ENCODE measurements around the gene HAGHL.
A peak's percentile ranks its signal among the peaks of the same experiment; 100 is the strongest.

The HAGHL gene

DNA sequence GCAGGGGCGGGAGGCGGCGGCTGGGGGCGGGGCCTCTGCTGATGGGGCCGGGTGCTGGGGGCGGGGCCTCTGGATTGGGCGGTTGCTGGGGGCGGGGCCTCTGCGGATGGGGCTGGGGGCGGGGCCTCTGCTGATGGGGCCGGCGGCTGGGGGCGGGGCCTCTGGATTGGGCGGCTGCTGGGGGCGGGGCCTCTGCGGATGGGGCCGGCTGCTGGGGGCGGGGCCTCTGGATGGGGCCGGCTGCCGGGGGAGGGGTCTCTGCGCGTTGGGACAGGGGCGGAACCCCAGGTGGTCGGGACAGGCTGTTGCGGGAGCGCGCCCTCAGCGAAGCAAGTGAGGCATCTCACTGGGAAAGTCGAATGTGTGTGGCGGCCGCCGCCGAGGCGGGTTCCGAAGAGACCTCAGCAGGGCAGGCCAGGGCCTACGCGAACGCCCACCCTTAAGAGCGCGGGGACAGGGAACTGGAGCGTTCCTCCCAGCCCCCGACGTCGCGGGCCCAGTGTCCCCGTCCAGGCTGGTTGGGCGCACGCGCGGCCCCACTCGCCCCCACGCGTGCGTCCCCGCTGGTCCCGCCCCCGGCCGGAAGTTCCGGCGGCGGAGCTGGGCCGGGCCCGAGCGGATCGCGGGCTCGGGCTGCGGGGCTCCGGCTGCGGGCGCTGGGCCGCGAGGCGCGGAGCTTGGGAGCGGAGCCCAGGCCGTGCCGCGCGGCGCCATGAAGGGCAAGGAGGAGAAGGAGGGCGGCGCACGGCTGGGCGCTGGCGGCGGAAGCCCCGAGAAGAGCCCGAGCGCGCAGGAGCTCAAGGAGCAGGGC, 46.9 kb upstream of the HAGHL start, which contains the start of gene STUB1:
Gene STUB1, plus strand, starts transcription at position 597 of the 811 bp plus-strand sequence. Its CDS starts 116 bp downstream, at position 713.
- ChIA-PET POLR2A (ENCODE audit: low non-redundant PET) (no interaction called here), CTCF (interaction anchor here (1.1 kb wide), 1 partner anchor 19 kb away, joined by 4 read pairs; no protein-coding TSS in a partner anchor)
- H3K27ac ChIP-seq, result peak within 1 kb of the TSS; percentile 94
- TF ChIP-seq CTCF (conservative IDR thresholded peaks at IDR 0.05; ENCODE audit: low read depth), result no peak
- DNase-seq (ENCODE audit: low spot score), result peak; percentile 79

- ChIA-PET CTCF (interaction anchor here (1.1 kb wide), 1 partner anchor 19 kb away, joined by 4 read pairs; no protein-coding TSS in a partner anchor), POLR2A (ENCODE audit: low non-redundant PET) (no interaction called here)
- H3K27ac ChIP-seq, result peak overlapping the region; percentile 94
These were observed 46.3 kb upstream of the HAGHL start for GRCh38 chr16:680625-680945.

DNA sequence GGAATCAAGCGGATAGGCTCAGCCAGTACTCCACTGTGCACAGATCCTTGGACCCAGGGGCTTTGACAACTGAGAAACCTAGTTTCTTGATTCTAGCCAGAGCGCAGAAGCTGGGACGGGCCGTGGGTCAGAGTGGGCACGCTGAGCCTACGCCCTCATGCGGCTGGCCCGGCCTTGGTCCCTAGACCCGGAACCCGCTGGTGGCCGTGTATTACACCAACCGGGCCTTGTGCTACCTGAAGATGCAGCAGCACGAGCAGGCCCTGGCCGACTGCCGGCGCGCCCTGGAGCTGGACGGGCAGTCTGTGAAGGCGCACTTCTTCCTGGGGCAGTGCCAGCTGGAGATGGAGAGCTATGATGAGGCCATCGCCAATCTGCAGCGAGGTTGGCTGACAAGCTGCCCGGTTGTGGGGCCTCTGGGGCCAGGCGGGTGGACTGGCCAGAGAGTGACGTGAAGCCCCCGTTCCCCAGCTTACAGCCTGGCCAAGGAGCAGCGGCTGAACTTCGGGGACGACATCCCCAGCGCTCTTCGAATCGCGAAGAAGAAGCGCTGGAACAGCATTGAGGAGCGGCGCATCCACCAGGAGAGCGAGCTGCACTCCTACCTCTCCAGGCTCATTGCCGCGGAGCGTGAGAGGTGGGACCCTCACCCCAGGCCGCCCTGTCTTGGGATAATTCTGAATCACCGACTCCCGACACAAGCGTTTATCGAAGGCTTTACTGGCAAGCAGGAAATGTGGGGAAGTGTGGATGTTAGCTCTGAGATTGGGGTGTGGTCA, 45.8 kb upstream of the HAGHL start:
- ChIA-PET CTCF (interaction anchor here (1.1 to 1.2 kb wide), 2 partner anchors 19 to 20 kb away, joined by 3 to 4 read pairs; no protein-coding TSS in a partner anchor), POLR2A (ENCODE audit: low non-redundant PET) (no interaction called here)
- H3K27ac ChIP-seq, result peak overlapping the region; percentile 94
- DNase-seq (ENCODE audit: low spot score), result no peak
- TF ChIP-seq CTCF (conservative IDR thresholded peaks at IDR 0.05; ENCODE audit: low read depth), result no peak

More at GRCh38 chr16:680625-680945, 46.3 kb upstream of the HAGHL start:
- no peak for TF ChIP-seq CTCF (conservative IDR thresholded peaks at IDR 0.05; ENCODE audit: low read depth)
- DNase-seq (ENCODE audit: low spot score), result no peak

DNA sequence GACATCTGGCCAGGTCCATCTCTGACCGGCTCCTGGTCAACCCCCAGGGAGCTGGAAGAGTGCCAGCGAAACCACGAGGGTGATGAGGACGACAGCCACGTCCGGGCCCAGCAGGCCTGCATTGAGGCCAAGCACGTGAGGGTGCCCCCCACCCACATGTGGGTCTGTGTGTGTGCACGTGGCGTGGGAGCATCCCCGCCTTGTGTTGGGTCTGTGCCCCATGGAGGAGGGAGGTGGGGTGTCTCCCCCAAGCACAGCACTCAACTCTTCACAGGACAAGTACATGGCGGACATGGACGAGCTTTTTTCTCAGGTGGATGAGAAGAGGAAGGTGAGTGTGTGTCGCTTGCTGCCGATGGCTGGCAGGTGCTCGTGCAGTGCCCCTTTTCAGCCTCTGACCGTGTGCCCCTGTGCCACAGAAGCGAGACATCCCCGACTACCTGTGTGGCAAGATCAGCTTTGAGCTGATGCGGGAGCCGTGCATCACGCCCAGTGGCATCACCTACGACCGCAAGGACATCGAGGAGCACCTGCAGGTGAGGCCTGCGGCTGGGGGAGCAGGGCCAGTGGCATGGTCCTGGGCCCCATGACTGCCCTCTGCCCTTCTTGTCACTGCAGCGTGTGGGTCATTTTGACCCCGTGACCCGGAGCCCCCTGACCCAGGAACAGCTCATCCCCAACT, 45.0 kb upstream of the HAGHL start:
- CTCF ChIA-PET, result interaction anchor here (1.0 to 1.2 kb wide), 2 partner anchors 14 to 19 kb away, joined by 3 to 4 read pairs; partner anchors contain the start of gene RHOT2
- no peak for TF ChIP-seq CTCF (conservative IDR thresholded peaks at IDR 0.05; ENCODE audit: low read depth)
- no peak for DNase-seq (ENCODE audit: low spot score)
- POLR2A ChIA-PET (ENCODE audit: low non-redundant PET), result no interaction called here
- H3K27ac ChIP-seq, result peak overlapping the region; percentile 94

DNA sequence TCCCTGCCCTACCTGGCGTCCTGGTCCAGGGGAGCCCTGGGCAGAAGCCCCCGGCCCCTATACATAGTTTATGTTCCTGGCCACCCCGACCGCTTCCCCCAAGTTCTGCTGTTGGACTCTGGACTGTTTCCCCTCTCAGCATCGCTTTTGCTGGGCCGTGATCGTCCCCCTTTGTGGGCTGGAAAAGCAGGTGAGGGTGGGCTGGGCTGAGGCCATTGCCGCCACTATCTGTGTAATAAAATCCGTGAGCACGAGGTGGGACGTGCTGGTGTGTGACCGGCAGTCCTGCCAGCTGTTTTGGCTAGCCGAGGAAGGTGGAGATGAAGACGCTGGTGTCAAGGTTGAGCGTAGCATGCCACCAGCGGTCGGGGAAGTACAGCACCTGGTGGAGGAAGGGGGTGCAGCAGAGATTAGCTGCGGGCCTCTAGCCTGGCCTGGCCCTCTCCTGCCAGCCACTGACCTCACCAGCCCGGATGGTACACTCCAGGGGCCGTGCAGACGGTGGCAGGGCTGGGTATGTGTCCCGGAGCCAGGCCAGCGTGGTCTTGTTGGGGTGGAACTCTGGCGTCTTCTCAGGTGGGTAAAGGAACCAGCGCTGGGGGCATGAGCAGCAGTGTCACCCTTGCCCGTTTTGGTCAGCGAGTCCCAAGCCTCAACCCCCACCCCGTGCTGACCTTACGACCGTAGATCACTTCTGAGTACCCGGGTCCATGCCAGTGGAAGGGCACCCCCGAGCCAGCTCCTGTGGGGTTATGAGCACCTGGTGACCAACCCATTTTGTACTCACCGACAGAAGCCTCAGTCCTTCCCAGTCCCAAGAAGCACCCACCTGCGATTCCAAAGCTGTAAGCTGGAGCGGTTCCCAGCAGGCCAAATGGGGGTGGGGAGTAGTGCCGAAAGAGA, 44.2 kb upstream of the HAGHL start:
- no peak for DNase-seq (ENCODE audit: low spot score)
- CTCF ChIA-PET, result interaction anchor here (1.0 kb wide), 1 partner anchor 15 kb away, joined by 4 read pairs; the partner anchor contains the start of gene RHOT2
- peak overlapping the region; percentile 94 for H3K27ac ChIP-seq
- POLR2A ChIA-PET (ENCODE audit: low non-redundant PET), result no interaction called here
- no peak for TF ChIP-seq CTCF (conservative IDR thresholded peaks at IDR 0.05; ENCODE audit: low read depth)

All from RWPE1 (cell line).